A673 (cell line): Measurements from ENCODE around the gene IQCC. TPM values are rescaled to one million over a fixed set of nuclear protein-coding genes. Genes with fewer than 3 reads are reported as not detected.
"Not testable (repeated sequence)": the region's sequence is repeated elsewhere in the genome, so short reads cannot be mapped to it uniquely, and the experiment has no call there.

Experiments
- BruUV-seq: library from RNA; stranded (reverse); fragments of 400-500 nt; replicated peaks from 2 replicates; lab custom pipeline; 2021; lab: Mats Ljungman, UMichigan
- CTCF ChIA-PET: fragments of 300-600 bp; sonication (Branson Sonifier 250); formaldehyde crosslinking; loops from one replicate; lab custom pipeline; 2022; ENCODE audit warnings: antibody characterized with exemption; lab: Charles Lee
- POLR2A ChIA-PET: fragments of 300-600 bp; sonication (Branson Sonifier 250); formaldehyde crosslinking; loops from one replicate; lab custom pipeline; 2022; ENCODE audit warnings: antibody characterized with exemption; ENCODE audit not compliant: low non-redundant PET; lab: Charles Lee
- DNase-seq: peaks from one replicate; pipeline ENCODE4 v3.0.0-alpha.2; 2015; ENCODE audit warnings: low spot score
- H3K27ac ChIP-seq: fragments of 200-600 bp; sonication (generic); 2 replicates; pipeline ENCODE4 v1.5.1; 2016; ENCODE audit warnings: mixed run types, low read depth, mild to moderate bottlenecking, mixed read lengths, antibody characterized with exemption, low read length; ENCODE audit not compliant: poor library complexity, severe bottlenecking
- H3K27me3 ChIP-seq: fragments of 200-600 bp; sonication (generic); replicated peaks from 2 replicates; pipeline ENCODE4 v1.6.1; 2017; ENCODE audit warnings: mixed run types, low read depth, mild to moderate bottlenecking, mixed read lengths, antibody characterized with exemption, low read length; ENCODE audit not compliant: insufficient read depth, poor library complexity
- H3K36me3 ChIP-seq: fragments of 200-600 bp; sonication (generic); 2 replicates; pipeline ENCODE4 v1.6.1; 2016; ENCODE audit warnings: mixed run types, mild to moderate bottlenecking, mixed read lengths, antibody characterized with exemption, low read length; ENCODE audit not compliant: insufficient read depth, poor library complexity, severe bottlenecking
- H3K4me1 ChIP-seq: fragments of 200-600 bp; sonication (generic); 2 replicates; pipeline ENCODE4 v1.6.1; 2017; ENCODE audit warnings: mixed run types, mild to moderate bottlenecking, mixed read lengths, antibody characterized with exemption, low read length; ENCODE audit not compliant: insufficient read depth, poor library complexity, severe bottlenecking
- H3K4me3 ChIP-seq: fragments of 200-600 bp; sonication (generic); 2 replicates; pipeline ENCODE4 v1.5.1; 2016; ENCODE audit warnings: low read depth, mixed run types, mild to moderate bottlenecking, mixed read lengths, low read length; ENCODE audit not compliant: poor library complexity, severe bottlenecking
- H3K9me3 ChIP-seq: fragments of 200-600 bp; sonication (generic); 2 replicates; pipeline ENCODE4 v1.6.1; 2016; ENCODE audit warnings: mixed run types, low read depth, mild to moderate bottlenecking, mixed read lengths, antibody characterized with exemption, low read length; ENCODE audit not compliant: poor library complexity, severe bottlenecking
- CTCF ChIP-seq: fragments of 300-800, 200-600 bp; sonication (generic); conservative IDR thresholded peaks from 2 replicates; pipeline ENCODE4 v1.5.1; 2017; ENCODE audit warnings: low read depth, mild to moderate bottlenecking, antibody characterized with exemption, low read length, moderate library complexity, mixed read lengths
- EZH2 ChIP-seq: fragments of 200-600 bp; sonication (generic); IDR thresholded peaks from 2 replicates; pipeline ENCODE4 v1.6.1; 2017; ENCODE audit warnings: borderline replicate concordance, low read depth, mild to moderate bottlenecking, mixed read lengths, antibody characterized with exemption, low read length; ENCODE audit not compliant: poor library complexity, severe bottlenecking
- intact Hi-C: fragments of 100-400 bp; cut with micrococcal nuclease; formaldehyde crosslinking; loops from one replicate; pipeline ENCODE4 v1.10.0; 2022; ENCODE audit not compliant: unreplicated experiment
- total RNA-seq: library from RNA; stranded (reverse); gene quantifications from 2 replicates; pipeline ENCODE4 v1.2.3, GENCODE V29; 2021

IQCC gene
- total RNA-seq, 1 experiment from 2014 or later: 7.2 TPM

GRCh38 chr1:32163405-32163804 is 42.1 kb upstream of the IQCC start:
- ChIA-PET POLR2A (no interaction called here), CTCF (no interaction called here)
- TF ChIP-seq CTCF: no peak
- no peak for TF ChIP-seq EZH2
- Histone ChIP-seq H3K4me3 (no peak overlapping the region), H3K9me3 (no peaks in the 10 kb centered on the region), H3K27me3 (no peaks in the 10 kb centered on the region), H3K4me1 (no peaks in the 10 kb centered on the region), H3K36me3 (peaks cover 65% of the 10 kb centered on the region), H3K27ac (no peak overlapping the region)
- intact Hi-C loops: no loop called here
- BruUV-seq: no TSS peak
- DNase-seq: no peak

DNA sequence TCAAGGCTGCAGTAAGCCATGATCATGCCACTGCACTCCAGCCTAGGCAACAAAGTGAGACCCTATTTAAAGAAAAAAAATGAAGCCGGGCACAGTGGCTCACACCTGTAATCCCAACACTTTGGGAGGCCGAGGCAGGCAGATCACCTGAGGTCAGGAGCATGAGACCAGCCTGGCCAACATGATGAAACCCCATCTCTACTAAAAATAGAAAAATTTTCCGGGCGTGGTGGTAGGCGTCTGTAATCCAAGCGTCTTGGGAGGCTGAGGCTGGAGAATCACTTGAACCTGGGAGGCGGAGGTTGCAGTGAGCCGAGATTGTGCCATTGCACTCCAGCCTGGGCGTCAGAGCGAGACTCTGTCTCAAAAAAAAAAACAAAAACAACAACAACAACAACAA is 39.8 kb upstream of the IQCC start:
- H3K27ac ChIP-seq, CTCF ChIA-PET, H3K9me3 ChIP-seq, DNase-seq, BruUV-seq, POLR2A ChIA-PET, H3K4me1 ChIP-seq, H3K27me3 ChIP-seq, H3K4me3 ChIP-seq, intact Hi-C loops: not testable (repeated sequence)
- peaks cover 62% of the 10 kb centered on the region for H3K36me3 ChIP-seq

DNA sequence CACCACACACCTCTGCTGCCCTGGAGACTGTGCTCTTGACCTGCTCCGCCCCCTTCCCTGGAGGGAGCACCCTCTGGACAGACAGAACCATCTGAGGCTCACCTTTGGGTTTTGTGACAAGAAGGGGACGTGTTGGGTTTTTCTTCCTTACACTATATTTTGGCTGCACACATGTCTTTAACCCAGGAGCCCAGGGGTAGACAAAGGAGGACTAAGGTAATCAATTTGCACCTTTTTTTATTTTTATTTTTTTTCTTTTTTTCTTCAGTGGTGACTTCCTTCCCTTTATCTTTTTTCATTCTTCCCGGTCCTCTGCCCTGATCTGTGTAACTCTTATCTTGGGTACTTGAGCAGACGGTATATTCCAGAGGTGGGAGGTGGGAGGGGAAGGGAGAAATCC is 34.5 kb upstream of the IQCC start:
- no peak for DNase-seq
- CTCF ChIA-PET: no interaction called here
- TF ChIP-seq EZH2: no peak
- no peak for TF ChIP-seq CTCF
- no peaks in the 10 kb centered on the region for H3K9me3 ChIP-seq
- POLR2A ChIA-PET: no interaction called here
- H3K36me3 ChIP-seq: peaks cover 50% of the 10 kb centered on the region
- no peaks in the 10 kb centered on the region for H3K27me3 ChIP-seq
- H3K4me3 ChIP-seq: no peak overlapping the region
- no peak overlapping the region for H3K27ac ChIP-seq
- BruUV-seq: no TSS peak
- intact Hi-C loops: no loop called here
- H3K4me1 ChIP-seq: no peaks in the 10 kb centered on the region

DNA sequence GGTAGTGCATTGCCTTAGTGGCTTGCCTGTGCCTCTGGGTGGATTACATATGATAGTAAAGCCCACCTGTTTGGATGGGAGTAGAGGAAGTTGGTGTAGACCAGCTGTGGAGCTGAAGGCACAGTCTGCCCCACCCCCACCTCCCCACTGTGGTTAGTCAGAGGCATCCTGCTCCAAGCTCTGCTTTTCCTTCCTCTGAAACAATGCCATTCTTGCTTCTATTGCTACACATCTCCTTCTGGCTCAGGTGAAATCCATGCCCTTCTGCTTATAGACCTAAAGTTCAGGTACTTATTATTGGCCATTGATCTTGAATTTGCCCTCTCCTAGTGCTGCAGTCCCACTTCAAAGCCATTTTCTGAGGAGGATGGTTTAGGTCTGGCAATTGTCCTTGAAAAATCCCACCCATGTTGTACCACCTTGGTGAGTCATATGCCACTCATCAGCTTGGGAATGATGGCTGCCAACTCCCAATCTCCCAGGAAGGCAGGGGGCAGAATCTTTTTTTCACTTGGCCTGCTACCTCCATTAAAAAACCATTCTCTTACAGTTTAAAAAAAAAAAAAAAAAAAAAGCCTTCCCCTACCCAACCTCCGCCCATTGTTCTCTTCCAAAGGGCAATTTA is 32.7 kb upstream of the IQCC start:
- intact Hi-C loops: no loop called here
- BruUV-seq: no TSS peak
- H3K4me1 ChIP-seq: no peaks in the 10 kb centered on the region
- no peak overlapping the region for H3K27ac ChIP-seq
- H3K9me3 ChIP-seq: no peaks in the 10 kb centered on the region
- no peaks in the 10 kb centered on the region for H3K27me3 ChIP-seq
- peaks cover 40% of the 10 kb centered on the region for H3K36me3 ChIP-seq
- ChIA-PET POLR2A (no interaction called here), CTCF (interaction anchor here (0.6 kb wide), 1 partner anchor 28 kb away, joined by 3 read pairs; no protein-coding TSS in a partner anchor)
- TF ChIP-seq CTCF (no peak), EZH2 (no peak)
- DNase-seq: no peak
- H3K4me3 ChIP-seq: no peak overlapping the region
